Ovary (tissue), 3 donors: ENCODE measurements around the gene APOOL.
"Not testable (repeated sequence)": the region's sequence is repeated elsewhere in the genome, so short reads cannot be mapped to it uniquely, and the experiment has no call there.

ENCODE experiments used
- POLR2A ChIP-seq: fragments of 450-650 bp; IDR thresholded peaks from one replicate; pipeline ENCODE4 v1.6.1; 2017; ENCODE audit warnings: antibody characterized with exemption, mild to moderate bottlenecking, moderate library complexity
- TF ChIP-seq, protein P1 (sequence below), 3 donors: fragments of 450-650 bp in 2 of 3; fragments of 200-600 bp in 1 of 3; IDR thresholded peaks; one replicate each; pipeline versions ENCODE4 v1.5.1 to v1.8.0; 2016 to 2022; ENCODE audit warnings: antibody characterized with exemption in 3 of 3, mild to moderate bottlenecking in 1 of 3
- donor health status: DM: no; HTN: no; CAD: no.

GRCh38 chrX:85077247-85077646, 73.6 kb downstream of the APOOL start:
- TF ChIP-seq, protein P1, sequence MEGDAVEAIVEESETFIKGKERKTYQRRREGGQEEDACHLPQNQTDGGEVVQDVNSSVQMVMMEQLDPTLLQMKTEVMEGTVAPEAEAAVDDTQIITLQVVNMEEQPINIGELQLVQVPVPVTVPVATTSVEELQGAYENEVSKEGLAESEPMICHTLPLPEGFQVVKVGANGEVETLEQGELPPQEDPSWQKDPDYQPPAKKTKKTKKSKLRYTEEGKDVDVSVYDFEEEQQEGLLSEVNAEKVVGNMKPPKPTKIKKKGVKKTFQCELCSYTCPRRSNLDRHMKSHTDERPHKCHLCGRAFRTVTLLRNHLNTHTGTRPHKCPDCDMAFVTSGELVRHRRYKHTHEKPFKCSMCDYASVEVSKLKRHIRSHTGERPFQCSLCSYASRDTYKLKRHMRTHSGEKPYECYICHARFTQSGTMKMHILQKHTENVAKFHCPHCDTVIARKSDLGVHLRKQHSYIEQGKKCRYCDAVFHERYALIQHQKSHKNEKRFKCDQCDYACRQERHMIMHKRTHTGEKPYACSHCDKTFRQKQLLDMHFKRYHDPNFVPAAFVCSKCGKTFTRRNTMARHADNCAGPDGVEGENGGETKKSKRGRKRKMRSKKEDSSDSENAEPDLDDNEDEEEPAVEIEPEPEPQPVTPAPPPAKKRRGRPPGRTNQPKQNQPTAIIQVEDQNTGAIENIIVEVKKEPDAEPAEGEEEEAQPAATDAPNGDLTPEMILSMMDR (IDR thresholded peaks at IDR 0.05): not testable (repeated sequence)
- TF ChIP-seq POLR2A: not testable (repeated sequence)
